Epithelial cell of esophagus (primary cell): ENCODE measurements around the gene DNASE1L3.

Source experiments
- DNase-seq: peaks from one replicate; pipeline ENCODE4 v3.0.0; 2010; ENCODE audit warnings: low read depth
- H3K4me3 ChIP-seq: 2 replicates; pipeline ENCODE4 v1.5.1; 2011; ENCODE audit warnings: mild to moderate bottlenecking, low read length, control low read depth
- CTCF ChIP-seq: IDR thresholded peaks from 2 replicates; pipeline ENCODE4 v1.5.1; 2011; ENCODE audit warnings: low read depth, mild to moderate bottlenecking, low read length, control low read depth, inconsistent platforms; ENCODE audit not compliant: insufficient read depth; ENCODE audit errors: missing control alignments

DNASE1L3 gene

GRCh38 chr3:58191361-58191991 is 19.3 kb downstream of the DNASE1L3 start:
- no peak overlapping the region for H3K4me3 ChIP-seq
- no peak for DNase-seq
- TF ChIP-seq CTCF, result no peak

GRCh38 chr3:58190882-58191281 is 19.9 kb downstream of the DNASE1L3 start:
- DNase-seq, result no peak
- TF ChIP-seq CTCF, result no peak
- no peak overlapping the region for H3K4me3 ChIP-seq

GRCh38 chr3:58190291-58190690 is 20.5 kb downstream of the DNASE1L3 start:
- H3K4me3 ChIP-seq, result no peak overlapping the region
- no peak for TF ChIP-seq CTCF
- DNase-seq, result no peak

- no peak for TF ChIP-seq CTCF
- no peak overlapping the region for H3K4me3 ChIP-seq
- no peak for DNase-seq
Observed at GRCh38 chr3:58189691-58190090, 21.1 kb downstream of the DNASE1L3 start.

GRCh38 chr3:58188921-58189451 is 21.8 kb downstream of the DNASE1L3 start:
- DNase-seq, result no peak
- no peak for TF ChIP-seq CTCF
- no peak overlapping the region for H3K4me3 ChIP-seq

GRCh38 chr3:58188173-58188564 is 22.6 kb downstream of the DNASE1L3 start:
- H3K4me3 ChIP-seq, result no peak overlapping the region
- peak; percentile 91 for DNase-seq
- TF ChIP-seq CTCF, result no peak

GRCh38 chr3:58184982-58185360 is 25.8 kb downstream of the DNASE1L3 start:
- H3K4me3 ChIP-seq, result no peak overlapping the region
- no peak for DNase-seq
- no peak for TF ChIP-seq CTCF
